HEK293 (cell line): ENCODE measurements around the gene SUPT3H.

Experiments
- CTCF ChIA-PET: fragments of 350-600 bp; formaldehyde crosslinking; extraction: SDS; loops from one replicate; lab custom pipeline; 2021; ENCODE audit warnings: antibody characterized with exemption; lab: Yijun Ruan, JAX
- POLR2A ChIA-PET: fragments of 300-600 bp; formaldehyde crosslinking; extraction: SDS; loops from one replicate; lab custom pipeline; 2020; ENCODE audit warnings: antibody characterized with exemption, inconsistent platforms; lab: Yijun Ruan, JAX
- H3K27ac ChIP-seq: fragments of 200-500 bp; sonication (Bioruptor generic); 2 replicates; pipeline ENCODE4 v1.5.1; 2014; ENCODE audit warnings: low read depth, low read length, control low read depth, inconsistent platforms; ENCODE audit errors: extremely low read depth
- H3K36me3 ChIP-seq, 2 experiments: fragments of 200-500 bp in 1 of 2; sonication (Bioruptor generic) in 1 of 2; 1 replicate in 1 of 2; 2 replicates in 1 of 2; pipeline ENCODE4 v1.5.1; 2014 to 2017; ENCODE audit warnings: inconsistent platforms in 2 of 2, low read length in 2 of 2; ENCODE audit not compliant: control insufficient read depth in 2 of 2, insufficient read depth in 1 of 2
- H3K4me1 ChIP-seq: fragments of 200-500 bp; sonication (Bioruptor generic); 2 replicates; pipeline ENCODE4 v1.5.1; 2014; ENCODE audit warnings: mild to moderate bottlenecking, low read length, inconsistent platforms; ENCODE audit not compliant: control insufficient read depth, insufficient read depth
- H3K4me3 ChIP-seq: 2 replicates; pipeline ENCODE4 v1.5.1; 2011; ENCODE audit warnings: low read depth, mild to moderate bottlenecking, control low read depth, low read length, moderate library complexity
- H3K9me3 ChIP-seq: fragments of 200-500 bp; sonication (Bioruptor generic); 2 replicates; pipeline ENCODE4 v1.5.1; 2014; ENCODE audit warnings: low read depth, low read length, inconsistent platforms; ENCODE audit not compliant: control insufficient read depth, insufficient read depth
- BCL11A ChIP-seq: fragments of 450-650 bp; formaldehyde crosslinking; IDR thresholded peaks from 2 replicates; pipeline ENCODE4 v1.5.1; 2016; ENCODE audit warnings: low read depth, missing biosample characterization, missing genetic modification characterization
- MZF1 ChIP-seq: fragments of 450-650 bp; formaldehyde crosslinking; IDR thresholded peaks from 2 replicates; pipeline ENCODE4 v1.5.1; 2017; ENCODE audit warnings: missing biosample characterization, missing genetic modification characterization, borderline replicate concordance
- OSR2 ChIP-seq: fragments of 450-650 bp; formaldehyde crosslinking; IDR thresholded peaks from 2 replicates; pipeline ENCODE4 v1.5.1; 2016; ENCODE audit warnings: missing biosample characterization, missing genetic modification characterization
- RBAK ChIP-seq: fragments of 450-650 bp; formaldehyde crosslinking; IDR thresholded peaks from 2 replicates; pipeline ENCODE4 v1.5.1; 2016; ENCODE audit warnings: missing biosample characterization, missing genetic modification characterization
- REPIN1 ChIP-seq: fragments of 450-650 bp; formaldehyde crosslinking; IDR thresholded peaks from 2 replicates; pipeline ENCODE4 v1.5.1; 2017; ENCODE audit warnings: missing biosample characterization, missing genetic modification characterization, low read depth
- SP2 ChIP-seq: fragments of 450-650 bp; formaldehyde crosslinking; IDR thresholded peaks from 2 replicates; pipeline ENCODE4 v1.5.1; 2016; ENCODE audit warnings: missing biosample characterization, missing genetic modification characterization
- ZBTB1 ChIP-seq: fragments of 450-650 bp; formaldehyde crosslinking; IDR thresholded peaks from 2 replicates; pipeline ENCODE4 v1.5.1; 2016; ENCODE audit warnings: missing biosample characterization, missing genetic modification characterization
- ZFP41 ChIP-seq: fragments of 450-650 bp; formaldehyde crosslinking; IDR thresholded peaks from 2 replicates; pipeline ENCODE4 v1.5.1; 2016; ENCODE audit warnings: missing biosample characterization, missing genetic modification characterization, borderline replicate concordance
- ZNF10 ChIP-seq: fragments of 450-650 bp; formaldehyde crosslinking; IDR thresholded peaks from 2 replicates; pipeline ENCODE4 v1.5.1; 2017; ENCODE audit warnings: missing biosample characterization, missing genetic modification characterization
- ZNF121 ChIP-seq: fragments of 450-650 bp; formaldehyde crosslinking; IDR thresholded peaks from 2 replicates; pipeline ENCODE4 v1.5.1; 2016; ENCODE audit warnings: missing biosample characterization, missing genetic modification characterization
- ZNF157 ChIP-seq: fragments of 450-650 bp; formaldehyde crosslinking; IDR thresholded peaks from 2 replicates; pipeline ENCODE4 v1.5.1; 2016; ENCODE audit warnings: missing biosample characterization, missing genetic modification characterization
- ZNF248 ChIP-seq: fragments of 450-650 bp; formaldehyde crosslinking; IDR thresholded peaks from 2 replicates; pipeline ENCODE4 v1.5.1; 2017; ENCODE audit warnings: missing biosample characterization, missing genetic modification characterization
- ZNF335 ChIP-seq: fragments of 450-650 bp; formaldehyde crosslinking; conservative IDR thresholded peaks from 2 replicates; pipeline ENCODE4 v1.5.1; 2016; ENCODE audit warnings: missing biosample characterization, missing genetic modification characterization
- ZNF37A ChIP-seq: fragments of 450-650 bp; IDR thresholded peaks from 2 replicates; pipeline ENCODE4 v1.5.1; 2018; ENCODE audit warnings: missing biosample characterization, missing genetic modification characterization
- ZNF423 ChIP-seq: fragments of 450-650 bp; formaldehyde crosslinking; IDR thresholded peaks from 2 replicates; pipeline ENCODE4 v1.5.1; 2016; ENCODE audit warnings: missing biosample characterization, missing genetic modification characterization
- ZNF561 ChIP-seq: fragments of 450-650 bp; IDR thresholded peaks from 2 replicates; pipeline ENCODE4 v1.5.1; 2018; ENCODE audit warnings: missing biosample characterization, missing genetic modification characterization, borderline replicate concordance
- ZNF792 ChIP-seq: fragments of 450-650 bp; formaldehyde crosslinking; IDR thresholded peaks from 2 replicates; pipeline ENCODE4 v1.5.1; 2016; ENCODE audit warnings: missing biosample characterization, missing genetic modification characterization
- ZSCAN23 ChIP-seq: fragments of 450-650 bp; formaldehyde crosslinking; IDR thresholded peaks from 2 replicates; pipeline ENCODE4 v1.5.1; 2016; ENCODE audit warnings: missing biosample characterization, missing genetic modification characterization
- TF ChIP-seq, protein P1 (sequence below): fragments of 450-650 bp; formaldehyde crosslinking; IDR thresholded peaks from 2 replicates; pipeline ENCODE4 v1.5.1; 2016; ENCODE audit warnings: missing biosample characterization, missing genetic modification characterization, low read depth
- TF ChIP-seq, protein P2 (sequence below): IDR thresholded peaks from 2 replicates; pipeline ENCODE4 v1.6.1; 2011; ENCODE audit warnings: mild to moderate bottlenecking, low read depth, low read length, borderline replicate concordance
- TF ChIP-seq, protein P3 (sequence below): fragments of 450-650 bp; formaldehyde crosslinking; IDR thresholded peaks from 2 replicates; pipeline ENCODE4 v1.5.1; 2016; ENCODE audit warnings: missing biosample characterization, missing genetic modification characterization
- TF ChIP-seq, protein P4 (sequence below): fragments of 450-650 bp; formaldehyde crosslinking; IDR thresholded peaks from 2 replicates; pipeline ENCODE4 v1.5.1; 2016; ENCODE audit warnings: missing biosample characterization, missing genetic modification characterization

SUPT3H gene

DNA sequence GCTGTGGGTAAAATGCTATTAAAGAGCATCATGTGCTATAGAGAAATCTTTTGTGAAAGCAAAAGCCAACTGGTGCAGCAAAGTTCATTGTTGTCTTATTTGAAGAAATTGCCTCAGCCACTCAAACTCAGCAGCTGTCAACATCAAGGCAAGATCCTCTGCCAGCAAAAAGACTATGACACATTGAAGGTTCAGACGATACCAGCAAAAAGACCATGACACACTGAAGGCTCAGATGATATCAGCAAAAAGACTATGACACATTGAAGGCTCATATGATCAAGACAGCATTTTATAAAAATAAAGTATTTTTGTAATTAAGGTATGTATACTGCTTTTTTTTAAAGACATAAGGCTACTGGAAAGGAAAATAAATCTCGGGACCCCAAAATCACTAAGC, 168.0 kb downstream of the SUPT3H start:
- TF ChIP-seq, protein P1, sequence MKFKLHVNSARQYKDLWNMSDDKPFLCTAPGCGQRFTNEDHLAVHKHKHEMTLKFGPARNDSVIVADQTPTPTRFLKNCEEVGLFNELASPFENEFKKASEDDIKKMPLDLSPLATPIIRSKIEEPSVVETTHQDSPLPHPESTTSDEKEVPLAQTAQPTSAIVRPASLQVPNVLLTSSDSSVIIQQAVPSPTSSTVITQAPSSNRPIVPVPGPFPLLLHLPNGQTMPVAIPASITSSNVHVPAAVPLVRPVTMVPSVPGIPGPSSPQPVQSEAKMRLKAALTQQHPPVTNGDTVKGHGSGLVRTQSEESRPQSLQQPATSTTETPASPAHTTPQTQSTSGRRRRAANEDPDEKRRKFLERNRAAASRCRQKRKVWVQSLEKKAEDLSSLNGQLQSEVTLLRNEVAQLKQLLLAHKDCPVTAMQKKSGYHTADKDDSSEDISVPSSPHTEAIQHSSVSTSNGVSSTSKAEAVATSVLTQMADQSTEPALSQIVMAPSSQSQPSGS (tag by site-specific recombination) = no peak
- TF ChIP-seq, protein P2, sequence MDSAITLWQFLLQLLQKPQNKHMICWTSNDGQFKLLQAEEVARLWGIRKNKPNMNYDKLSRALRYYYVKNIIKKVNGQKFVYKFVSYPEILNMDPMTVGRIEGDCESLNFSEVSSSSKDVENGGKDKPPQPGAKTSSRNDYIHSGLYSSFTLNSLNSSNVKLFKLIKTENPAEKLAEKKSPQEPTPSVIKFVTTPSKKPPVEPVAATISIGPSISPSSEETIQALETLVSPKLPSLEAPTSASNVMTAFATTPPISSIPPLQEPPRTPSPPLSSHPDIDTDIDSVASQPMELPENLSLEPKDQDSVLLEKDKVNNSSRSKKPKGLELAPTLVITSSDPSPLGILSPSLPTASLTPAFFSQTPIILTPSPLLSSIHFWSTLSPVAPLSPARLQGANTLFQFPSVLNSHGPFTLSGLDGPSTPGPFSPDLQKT = no peak
- TF ChIP-seq ZNF561 (tag by site-specific recombination) = no peak
- TF ChIP-seq ZNF10 = no peak
- TF ChIP-seq OSR2 = no peak
- TF ChIP-seq ZBTB1 (tag by site-specific recombination) = no peak
- TF ChIP-seq ZFP41 (tag by site-specific recombination) = no peak
- no peak for TF ChIP-seq REPIN1 (tag by site-specific recombination)
- TF ChIP-seq, protein P3, sequence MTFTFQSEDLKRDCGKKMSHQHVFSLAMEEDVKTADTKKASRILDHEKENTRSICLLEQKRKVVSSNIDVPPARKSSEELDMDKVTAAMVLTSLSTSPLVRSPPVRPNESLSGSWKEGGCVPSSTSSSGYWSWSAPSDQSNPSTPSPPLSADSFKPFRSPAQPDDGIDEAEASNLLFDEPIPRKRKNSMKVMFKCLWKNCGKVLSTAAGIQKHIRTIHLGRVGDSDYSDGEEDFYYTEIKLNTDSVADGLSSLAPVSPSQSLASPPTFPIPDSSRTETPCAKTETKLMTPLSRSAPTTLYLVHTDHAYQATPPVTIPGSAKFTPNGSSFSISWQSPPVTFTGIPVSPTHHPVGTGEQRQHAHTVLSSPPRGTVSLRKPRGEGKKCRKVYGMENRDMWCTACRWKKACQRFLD (tag by site-specific recombination) = no peak
- TF ChIP-seq, all 188 proteins: peak for 0
- H3K9me3 ChIP-seq = no peaks in the 10 kb centered on the region
- H3K36me3 ChIP-seq = no peaks in the 10 kb centered on the region
- no peak overlapping the region for H3K27ac ChIP-seq
- ChIA-PET POLR2A (no interaction called here), CTCF (no interaction called here)
- no peak overlapping the region for H3K4me3 ChIP-seq
- H3K4me1 ChIP-seq = peaks cover 3% of the 10 kb centered on the region; the same call in 1 of the 2 replicates

DNA sequence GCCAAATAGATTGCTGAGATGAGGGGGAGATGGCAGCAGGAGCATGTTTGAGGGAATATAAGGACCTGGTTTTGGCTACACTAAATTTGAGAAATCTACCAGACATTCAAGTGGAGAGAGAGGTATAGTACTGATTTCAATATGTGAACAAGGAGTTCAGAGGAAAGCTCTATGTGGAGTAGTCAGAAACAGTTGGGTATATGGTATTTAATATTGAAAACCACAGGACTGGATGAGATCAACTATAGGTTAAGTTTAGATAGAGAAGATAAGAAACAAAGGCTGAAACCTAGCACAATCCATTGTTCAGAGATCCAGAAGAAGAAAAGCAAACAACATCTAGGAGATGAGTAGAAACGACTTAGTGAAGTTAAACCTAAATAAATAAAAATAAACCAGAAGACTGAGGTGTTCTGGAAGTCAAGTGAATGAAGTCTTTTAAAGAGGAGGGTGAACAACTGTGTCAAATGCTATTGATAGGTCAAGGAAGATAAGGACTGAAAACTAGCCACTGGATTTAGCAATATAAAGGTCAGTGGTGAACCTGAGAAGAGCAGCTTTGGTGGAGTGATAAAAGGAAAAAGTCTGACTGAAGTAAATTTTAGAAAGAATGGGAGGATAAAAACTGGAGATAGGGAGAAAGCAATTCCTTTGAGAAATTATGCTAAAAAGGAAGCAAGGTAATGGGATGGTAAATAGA, 170.8 kb downstream of the SUPT3H start:
- Histone ChIP-seq H3K27ac (no peak overlapping the region), H3K4me3 (no peak overlapping the region), H3K9me3 (no peaks in the 10 kb centered on the region), H3K4me1 (peaks cover 3% of the 10 kb centered on the region; the same call in 1 of the 2 replicates), H3K36me3 (no peaks in the 10 kb centered on the region)
- CTCF ChIA-PET = no interaction called here
- TF ChIP-seq, protein P4, sequence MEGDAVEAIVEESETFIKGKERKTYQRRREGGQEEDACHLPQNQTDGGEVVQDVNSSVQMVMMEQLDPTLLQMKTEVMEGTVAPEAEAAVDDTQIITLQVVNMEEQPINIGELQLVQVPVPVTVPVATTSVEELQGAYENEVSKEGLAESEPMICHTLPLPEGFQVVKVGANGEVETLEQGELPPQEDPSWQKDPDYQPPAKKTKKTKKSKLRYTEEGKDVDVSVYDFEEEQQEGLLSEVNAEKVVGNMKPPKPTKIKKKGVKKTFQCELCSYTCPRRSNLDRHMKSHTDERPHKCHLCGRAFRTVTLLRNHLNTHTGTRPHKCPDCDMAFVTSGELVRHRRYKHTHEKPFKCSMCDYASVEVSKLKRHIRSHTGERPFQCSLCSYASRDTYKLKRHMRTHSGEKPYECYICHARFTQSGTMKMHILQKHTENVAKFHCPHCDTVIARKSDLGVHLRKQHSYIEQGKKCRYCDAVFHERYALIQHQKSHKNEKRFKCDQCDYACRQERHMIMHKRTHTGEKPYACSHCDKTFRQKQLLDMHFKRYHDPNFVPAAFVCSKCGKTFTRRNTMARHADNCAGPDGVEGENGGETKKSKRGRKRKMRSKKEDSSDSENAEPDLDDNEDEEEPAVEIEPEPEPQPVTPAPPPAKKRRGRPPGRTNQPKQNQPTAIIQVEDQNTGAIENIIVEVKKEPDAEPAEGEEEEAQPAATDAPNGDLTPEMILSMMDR = no peak
- TF ChIP-seq ZNF792 (tag by site-specific recombination) (no peak), RBAK (tag by site-specific recombination) (no peak), ZSCAN23 (tag by site-specific recombination) (no peak), BCL11A (no peak), ZNF37A (no peak), ZNF248 (no peak), ZNF157 (tag by site-specific recombination) (no peak), ZNF423 (no peak), SP2 (no peak), MZF1 (tag by site-specific recombination) (no peak), ZNF335 (no peak), ZNF121 (no peak)
- POLR2A ChIA-PET = no interaction called here
